Measurements from ENCODE around the gene GPC6.

- TF ChIP-seq, protein P1, sequence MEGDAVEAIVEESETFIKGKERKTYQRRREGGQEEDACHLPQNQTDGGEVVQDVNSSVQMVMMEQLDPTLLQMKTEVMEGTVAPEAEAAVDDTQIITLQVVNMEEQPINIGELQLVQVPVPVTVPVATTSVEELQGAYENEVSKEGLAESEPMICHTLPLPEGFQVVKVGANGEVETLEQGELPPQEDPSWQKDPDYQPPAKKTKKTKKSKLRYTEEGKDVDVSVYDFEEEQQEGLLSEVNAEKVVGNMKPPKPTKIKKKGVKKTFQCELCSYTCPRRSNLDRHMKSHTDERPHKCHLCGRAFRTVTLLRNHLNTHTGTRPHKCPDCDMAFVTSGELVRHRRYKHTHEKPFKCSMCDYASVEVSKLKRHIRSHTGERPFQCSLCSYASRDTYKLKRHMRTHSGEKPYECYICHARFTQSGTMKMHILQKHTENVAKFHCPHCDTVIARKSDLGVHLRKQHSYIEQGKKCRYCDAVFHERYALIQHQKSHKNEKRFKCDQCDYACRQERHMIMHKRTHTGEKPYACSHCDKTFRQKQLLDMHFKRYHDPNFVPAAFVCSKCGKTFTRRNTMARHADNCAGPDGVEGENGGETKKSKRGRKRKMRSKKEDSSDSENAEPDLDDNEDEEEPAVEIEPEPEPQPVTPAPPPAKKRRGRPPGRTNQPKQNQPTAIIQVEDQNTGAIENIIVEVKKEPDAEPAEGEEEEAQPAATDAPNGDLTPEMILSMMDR (IDR thresholded peaks at IDR 0.05; ENCODE audit: extremely low read depth in 1 of 2, insufficient read depth in 1 of 2, low read depth in 1 of 2, low read length in 2 of 2): no peak
- TF ChIP-seq FOS (IDR thresholded peaks at IDR 0.05; ENCODE audit: borderline replicate concordance, insufficient read depth, low read length) (no peak), POLR2A (IDR thresholded peaks at IDR 0.05; ENCODE audit: low read depth, low read length) (no peak)
Observed at GRCh38 chr13:94143624-94144350, 917.2 kb downstream of the GPC6 start.

All from endothelial cell of umbilical vein (primary cell).